ENCODE measurements around the gene FABP6. TPM values are rescaled to one million over a fixed set of nuclear protein-coding genes. Genes with fewer than 3 reads are reported as not detected.

FABP6 gene
- total and polyA plus RNA-seq, 4 donors, result 5.0 to 13.1 (median 6.3) TPM

DNA sequence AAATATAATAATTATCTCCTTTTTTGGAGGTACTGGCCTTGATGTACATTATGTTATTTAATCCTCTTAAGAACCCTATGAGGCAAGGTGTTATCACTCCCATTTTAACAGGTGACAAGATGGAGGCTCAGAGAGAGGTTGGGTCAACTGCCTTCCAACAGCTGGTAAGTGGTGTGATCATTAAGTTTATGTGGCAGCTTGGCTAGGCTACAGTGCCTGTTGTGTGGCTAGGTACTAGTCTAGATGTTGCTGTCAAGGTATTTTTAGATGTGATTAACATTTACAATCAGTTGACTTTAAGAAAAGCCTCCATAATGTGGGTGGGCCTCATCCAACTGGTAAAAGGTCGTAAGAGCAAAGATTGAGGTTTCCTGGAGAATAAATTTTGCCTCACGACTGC, 21.5 kb downstream of the FABP6 start:
- no peak overlapping the region for H3K9ac ChIP-seq (ENCODE audit: insufficient read depth in 1 of 2, low read length in 2 of 2)
- ATAC-seq (ENCODE audit: insufficient read depth, low FRiP score) (no peak), DNase-seq (no peak)
- no peak overlapping the region for H3K4me3 ChIP-seq
- H3K27ac ChIP-seq (ENCODE audit: low read depth in 1 of 2, low read length in 1 of 2), result no peak overlapping the region
- H3K27me3 ChIP-seq (ENCODE audit: control insufficient read depth in 3 of 3, insufficient read depth in 3 of 3, low read length in 2 of 3), result no peaks in the 10 kb centered on the region
- TF ChIP-seq, protein P1, sequence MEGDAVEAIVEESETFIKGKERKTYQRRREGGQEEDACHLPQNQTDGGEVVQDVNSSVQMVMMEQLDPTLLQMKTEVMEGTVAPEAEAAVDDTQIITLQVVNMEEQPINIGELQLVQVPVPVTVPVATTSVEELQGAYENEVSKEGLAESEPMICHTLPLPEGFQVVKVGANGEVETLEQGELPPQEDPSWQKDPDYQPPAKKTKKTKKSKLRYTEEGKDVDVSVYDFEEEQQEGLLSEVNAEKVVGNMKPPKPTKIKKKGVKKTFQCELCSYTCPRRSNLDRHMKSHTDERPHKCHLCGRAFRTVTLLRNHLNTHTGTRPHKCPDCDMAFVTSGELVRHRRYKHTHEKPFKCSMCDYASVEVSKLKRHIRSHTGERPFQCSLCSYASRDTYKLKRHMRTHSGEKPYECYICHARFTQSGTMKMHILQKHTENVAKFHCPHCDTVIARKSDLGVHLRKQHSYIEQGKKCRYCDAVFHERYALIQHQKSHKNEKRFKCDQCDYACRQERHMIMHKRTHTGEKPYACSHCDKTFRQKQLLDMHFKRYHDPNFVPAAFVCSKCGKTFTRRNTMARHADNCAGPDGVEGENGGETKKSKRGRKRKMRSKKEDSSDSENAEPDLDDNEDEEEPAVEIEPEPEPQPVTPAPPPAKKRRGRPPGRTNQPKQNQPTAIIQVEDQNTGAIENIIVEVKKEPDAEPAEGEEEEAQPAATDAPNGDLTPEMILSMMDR (IDR thresholded peaks at IDR 0.05; ENCODE audit: control extremely low read depth, extremely low read depth), result no peak
- H3K4me1 ChIP-seq (ENCODE audit: control insufficient read depth in 5 of 5, insufficient read depth in 5 of 5, low read length in 5 of 5), result no peaks in the 10 kb centered on the region
- 78 to 86% methylated on average over 2 of the region's 2 CpGs for WGBS, 2 donors
- H3K9me3 ChIP-seq (ENCODE audit: control insufficient read depth in 4 of 4, insufficient read depth in 3 of 4, low read length in 3 of 4), result no peaks in the 10 kb centered on the region
- H3K36me3 ChIP-seq (ENCODE audit: control insufficient read depth in 4 of 4, insufficient read depth in 4 of 4, low read length in 4 of 4), result peaks cover 0 to 16% (median 13%) of the 10 kb centered on the region in 4 donors

DNA sequence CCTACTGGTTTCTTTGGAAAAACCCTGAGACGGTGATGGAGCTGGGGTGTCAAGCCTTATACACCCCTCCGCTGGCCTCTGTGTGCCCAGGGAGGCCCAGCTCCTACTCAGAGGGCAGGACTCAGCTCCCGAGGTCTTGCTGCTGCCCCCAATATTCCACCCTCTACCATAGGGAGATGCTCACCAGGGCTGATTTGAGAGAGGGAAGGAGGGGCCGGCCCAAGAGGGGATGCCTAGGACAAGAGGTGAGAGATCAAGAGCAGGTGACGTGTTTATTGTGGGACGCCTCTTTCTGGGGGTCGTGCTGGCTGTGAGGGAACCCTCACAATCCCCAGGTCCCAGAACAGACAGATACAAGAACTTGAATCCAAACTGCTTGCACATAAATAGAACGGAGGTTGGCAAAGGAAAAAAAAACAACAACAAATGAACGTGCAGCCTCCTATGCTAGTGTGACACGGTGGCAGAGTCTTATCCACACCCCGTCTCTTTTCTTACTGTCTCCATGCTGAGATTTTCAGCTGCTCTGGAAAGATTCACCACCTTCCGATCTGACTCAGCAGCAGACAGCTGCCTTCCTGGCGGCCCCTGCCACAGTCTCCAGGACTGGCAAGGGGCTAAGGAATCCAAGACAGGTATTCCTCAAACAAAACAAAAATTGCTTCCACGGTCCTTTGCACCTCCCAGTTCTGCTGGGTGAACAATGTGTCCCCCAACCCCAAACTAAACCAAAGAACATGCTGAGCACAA, 22.3 kb downstream of the FABP6 start:
- Histone ChIP-seq H3K4me1 (ENCODE audit: control insufficient read depth in 5 of 5, insufficient read depth in 5 of 5, low read length in 5 of 5) (no peaks in the 10 kb centered on the region), H3K4me3 (no peak overlapping the region), H3K27me3 (ENCODE audit: control insufficient read depth in 3 of 3, insufficient read depth in 3 of 3, low read length in 2 of 3) (no peaks in the 10 kb centered on the region), H3K27ac (ENCODE audit: low read depth in 1 of 2, low read length in 1 of 2) (no peak overlapping the region), H3K9ac (ENCODE audit: insufficient read depth in 1 of 2, low read length in 2 of 2) (no peak overlapping the region), H3K9me3 (ENCODE audit: control insufficient read depth in 4 of 4, insufficient read depth in 3 of 4, low read length in 3 of 4) (no peaks in the 10 kb centered on the region), H3K36me3 (ENCODE audit: control insufficient read depth in 4 of 4, insufficient read depth in 4 of 4, low read length in 4 of 4) (peaks cover 0 to 16% (median 13%) of the 10 kb centered on the region in 4 donors)
- DNase-seq, result no peak
- TF ChIP-seq, protein P1 (IDR thresholded peaks at IDR 0.05; ENCODE audit: control extremely low read depth, extremely low read depth), result no peak
- ATAC-seq (ENCODE audit: insufficient read depth, low FRiP score), result no peak
- WGBS, 2 donors, result 88 to 93% methylated on average over 14 of the region's 14 CpGs

DNA sequence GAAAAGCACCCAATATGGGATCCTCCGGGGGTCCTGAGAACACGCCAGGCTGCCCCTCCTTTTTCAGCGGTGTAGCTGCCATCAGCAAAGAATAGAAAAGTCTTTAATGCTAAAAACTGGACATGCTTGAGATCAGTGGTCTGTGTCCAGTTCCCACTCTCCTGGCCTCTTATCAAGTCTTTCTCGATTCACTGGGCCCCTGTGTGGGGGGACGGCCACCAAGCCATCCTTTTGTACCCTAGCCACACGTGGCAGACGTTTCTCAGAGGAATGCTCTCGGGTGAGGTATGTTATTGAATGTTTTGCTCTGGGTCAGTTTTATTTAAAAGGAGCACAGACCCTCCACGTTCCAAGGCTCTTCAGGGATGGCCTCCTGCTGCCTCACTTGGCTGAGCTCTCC, 23.6 kb downstream of the FABP6 start:
- Histone ChIP-seq H3K36me3 (ENCODE audit: control insufficient read depth in 4 of 4, insufficient read depth in 4 of 4, low read length in 4 of 4) (peaks cover 0 to 16% (median 13%) of the 10 kb centered on the region in 4 donors), H3K27me3 (ENCODE audit: control insufficient read depth in 3 of 3, insufficient read depth in 3 of 3, low read length in 2 of 3) (no peaks in the 10 kb centered on the region), H3K9me3 (ENCODE audit: control insufficient read depth in 4 of 4, insufficient read depth in 3 of 4, low read length in 3 of 4) (no peaks in the 10 kb centered on the region), H3K9ac (ENCODE audit: insufficient read depth in 1 of 2, low read length in 2 of 2) (no peak overlapping the region), H3K27ac (ENCODE audit: low read depth in 1 of 2, low read length in 1 of 2) (no peak overlapping the region), H3K4me3 (no peak overlapping the region), H3K4me1 (ENCODE audit: control insufficient read depth in 5 of 5, insufficient read depth in 5 of 5, low read length in 5 of 5) (no peaks in the 10 kb centered on the region)
- 91 to 94% methylated on average over 9 of the region's 9 CpGs for WGBS, 2 donors
- TF ChIP-seq, protein P1 (IDR thresholded peaks at IDR 0.05; ENCODE audit: control extremely low read depth, extremely low read depth), result no peak
- DNase-seq (no peak), ATAC-seq (ENCODE audit: insufficient read depth, low FRiP score) (no peak)

All from lung (tissue), 12 donors.